RWPE2 (cell line): ENCODE results near the gene CPEB4.

ENCODE experiments used
- ATAC-seq: fragments of 200-7000 bp; cut with Tn5 transposase; 3 replicates; pipeline ENCODE4 v1.9.1; 2021; ENCODE audit warnings: low read depth
- DNase-seq: peaks from one replicate; pipeline ENCODE4 v3.0.0-alpha.2; 2020; ENCODE audit warnings: low spot score
- H3K27ac ChIP-seq: fragments of 450-650 bp; 2 replicates; pipeline ENCODE4 v1.5.1; 2017; ENCODE audit warnings: mild to moderate bottlenecking; ENCODE audit not compliant: poor library complexity, severe bottlenecking
- H3K27me3 ChIP-seq: fragments of 250-450 bp; sonication (Bioruptor Pico); 2 replicates; pipeline ENCODE4 v1.5.1; 2021; ENCODE audit warnings: mild to moderate bottlenecking, moderate library complexity; ENCODE audit not compliant: insufficient read depth, poor library complexity, severe bottlenecking
- H3K36me3 ChIP-seq: fragments of 250-450 bp; sonication (Bioruptor Pico); 2 replicates; pipeline ENCODE4 v1.5.1; 2020; ENCODE audit warnings: low read depth, mild to moderate bottlenecking, moderate library complexity
- H3K4me1 ChIP-seq: fragments of 250-450 bp; sonication (Bioruptor Pico); 2 replicates; pipeline ENCODE4 v1.5.1; 2021; ENCODE audit warnings: mild to moderate bottlenecking, moderate library complexity; ENCODE audit not compliant: insufficient read depth, poor library complexity, severe bottlenecking
- H3K4me3 ChIP-seq: fragments of 250-450 bp; sonication (Bioruptor Pico); 2 replicates; pipeline ENCODE4 v1.5.1; 2021; ENCODE audit warnings: mild to moderate bottlenecking, moderate library complexity; ENCODE audit not compliant: severe bottlenecking
- H3K9me3 ChIP-seq: fragments of 250-450 bp; sonication (Bioruptor Pico); 2 replicates; pipeline ENCODE4 v1.5.1; 2021; ENCODE audit warnings: mild to moderate bottlenecking, moderate library complexity; ENCODE audit not compliant: severe bottlenecking
- TF ChIP-seq, protein P1 (sequence below): fragments of 450-650 bp; IDR thresholded peaks from one replicate; pipeline ENCODE4 v1.5.1; 2017; ENCODE audit warnings: mild to moderate bottlenecking, moderate library complexity; ENCODE audit not compliant: poor library complexity, severe bottlenecking

The CPEB4 gene

DNA sequence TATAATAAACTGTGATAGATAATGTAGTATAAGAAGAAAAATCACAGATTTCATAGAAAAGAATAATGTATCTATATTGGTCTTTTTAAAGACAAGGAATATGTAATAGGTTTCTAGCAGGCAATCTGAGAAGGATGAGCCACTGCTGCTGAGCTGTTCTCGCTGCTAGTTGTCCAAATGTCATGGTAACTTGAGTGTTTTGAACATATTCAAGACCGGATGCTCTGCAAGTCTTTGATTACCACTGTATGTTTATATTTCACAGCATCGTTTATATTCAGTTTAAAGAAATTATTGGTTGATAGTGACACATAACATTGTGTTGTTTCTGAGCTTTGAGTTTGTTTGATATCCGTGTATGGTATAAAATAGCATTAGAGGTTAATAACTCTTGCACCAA, 110.4 kb downstream of the CPEB4 start:
- H3K9me3 ChIP-seq: no peaks in the 10 kb centered on the region
- DNase-seq (no peak), ATAC-seq (no peak)
- no peak overlapping the region for H3K4me3 ChIP-seq
- TF ChIP-seq, protein P1, sequence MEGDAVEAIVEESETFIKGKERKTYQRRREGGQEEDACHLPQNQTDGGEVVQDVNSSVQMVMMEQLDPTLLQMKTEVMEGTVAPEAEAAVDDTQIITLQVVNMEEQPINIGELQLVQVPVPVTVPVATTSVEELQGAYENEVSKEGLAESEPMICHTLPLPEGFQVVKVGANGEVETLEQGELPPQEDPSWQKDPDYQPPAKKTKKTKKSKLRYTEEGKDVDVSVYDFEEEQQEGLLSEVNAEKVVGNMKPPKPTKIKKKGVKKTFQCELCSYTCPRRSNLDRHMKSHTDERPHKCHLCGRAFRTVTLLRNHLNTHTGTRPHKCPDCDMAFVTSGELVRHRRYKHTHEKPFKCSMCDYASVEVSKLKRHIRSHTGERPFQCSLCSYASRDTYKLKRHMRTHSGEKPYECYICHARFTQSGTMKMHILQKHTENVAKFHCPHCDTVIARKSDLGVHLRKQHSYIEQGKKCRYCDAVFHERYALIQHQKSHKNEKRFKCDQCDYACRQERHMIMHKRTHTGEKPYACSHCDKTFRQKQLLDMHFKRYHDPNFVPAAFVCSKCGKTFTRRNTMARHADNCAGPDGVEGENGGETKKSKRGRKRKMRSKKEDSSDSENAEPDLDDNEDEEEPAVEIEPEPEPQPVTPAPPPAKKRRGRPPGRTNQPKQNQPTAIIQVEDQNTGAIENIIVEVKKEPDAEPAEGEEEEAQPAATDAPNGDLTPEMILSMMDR: no peak
- H3K27ac ChIP-seq: no peak overlapping the region
- no peaks in the 10 kb centered on the region for H3K4me1 ChIP-seq
- peaks cover 45% of the 10 kb centered on the region for H3K27me3 ChIP-seq
- H3K36me3 ChIP-seq: no peaks in the 10 kb centered on the region

DNA sequence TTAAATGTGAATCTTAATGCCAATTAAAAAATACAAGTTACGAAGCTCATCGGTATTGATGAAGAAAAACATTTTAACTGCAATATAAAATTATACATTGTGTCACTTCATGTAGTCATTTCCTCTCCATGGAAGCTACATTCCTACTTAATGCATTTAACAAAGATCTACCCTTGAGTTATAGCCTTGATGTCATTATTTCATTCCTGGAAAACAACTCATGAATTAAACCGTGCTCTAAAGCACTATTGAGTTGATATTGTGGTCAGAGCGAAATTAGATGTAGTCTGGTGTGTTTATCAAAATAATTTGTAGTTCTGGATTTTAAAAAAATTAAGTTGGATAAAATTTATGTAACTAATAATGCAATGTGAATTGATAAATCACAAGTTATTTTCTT, 111.9 kb downstream of the CPEB4 start:
- Histone ChIP-seq H3K9me3 (no peaks in the 10 kb centered on the region), H3K4me3 (no peak overlapping the region), H3K27ac (no peak overlapping the region), H3K4me1 (no peaks in the 10 kb centered on the region), H3K27me3 (peaks cover 53% of the 10 kb centered on the region), H3K36me3 (no peaks in the 10 kb centered on the region)
- TF ChIP-seq, protein P1: no peak
- DNase-seq (no peak), ATAC-seq (no peak)

DNA sequence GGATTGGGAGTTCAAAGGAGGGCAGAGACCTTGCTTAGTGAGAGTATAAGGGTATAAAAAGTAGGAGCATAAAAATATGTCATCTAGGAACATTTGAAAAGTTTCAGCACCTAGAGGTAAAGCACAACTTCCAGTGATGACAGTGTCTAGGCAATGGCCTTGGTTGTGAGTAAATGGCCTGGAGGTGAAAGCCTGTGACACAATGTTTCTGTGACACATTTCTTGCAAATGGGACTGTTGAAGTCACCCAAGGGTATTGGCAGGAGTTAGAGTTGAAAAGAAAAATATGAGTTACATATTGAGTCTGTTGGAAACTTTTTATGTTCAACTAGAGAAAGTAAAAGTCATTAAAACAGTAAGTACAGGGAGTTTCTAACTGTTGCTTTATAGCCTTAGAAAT, 115.6 kb downstream of the CPEB4 start:
- Histone ChIP-seq H3K4me1 (no peaks in the 10 kb centered on the region), H3K27me3 (peaks cover 21% of the 10 kb centered on the region), H3K36me3 (no peaks in the 10 kb centered on the region), H3K9me3 (no peaks in the 10 kb centered on the region), H3K4me3 (no peak overlapping the region), H3K27ac (no peak overlapping the region)
- TF ChIP-seq, protein P1: no peak
- ATAC-seq (no peak), DNase-seq (no peak)

- no peak for DNase-seq
- H3K4me1 ChIP-seq: no peaks in the 10 kb centered on the region
- no peak overlapping the region for H3K4me3 ChIP-seq
- H3K27ac ChIP-seq: no peak overlapping the region
- no peaks in the 10 kb centered on the region for H3K36me3 ChIP-seq
- H3K27me3 ChIP-seq: peaks cover 13% of the 10 kb centered on the region
- TF ChIP-seq, protein P1: no peak
- H3K9me3 ChIP-seq: no peaks in the 10 kb centered on the region
- no peak for ATAC-seq
Observed at GRCh38 chr5:174008922-174009321, 120.8 kb downstream of the CPEB4 start.

DNA sequence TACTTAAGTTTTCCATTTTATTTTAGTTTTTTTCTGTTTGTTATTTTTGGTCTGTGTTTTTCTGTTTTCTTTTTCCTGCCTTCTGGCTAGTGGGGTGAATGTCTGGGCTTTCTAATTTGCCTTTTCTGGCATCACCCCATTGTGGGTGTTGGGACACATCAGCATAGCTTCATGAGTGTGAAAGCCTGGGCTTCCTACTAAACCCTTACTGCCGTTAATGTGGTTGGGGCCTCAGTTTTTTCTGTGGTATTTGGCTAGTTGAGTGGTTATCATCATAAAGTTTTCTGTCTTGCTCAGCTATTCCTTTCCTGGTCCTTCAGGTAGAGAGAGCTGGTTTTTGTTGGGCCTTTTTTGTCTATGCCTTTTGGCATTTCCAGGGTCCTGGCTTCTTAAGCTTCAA, 122.2 kb downstream of the CPEB4 start:
- no peaks in the 10 kb centered on the region for H3K9me3 ChIP-seq
- DNase-seq (no peak), ATAC-seq (no peak)
- no peaks in the 10 kb centered on the region for H3K36me3 ChIP-seq
- H3K27ac ChIP-seq: no peak overlapping the region
- H3K27me3 ChIP-seq: peaks cover 4% of the 10 kb centered on the region
- TF ChIP-seq, protein P1: no peak
- H3K4me3 ChIP-seq: no peak overlapping the region
- no peaks in the 10 kb centered on the region for H3K4me1 ChIP-seq
